Measurements from ENCODE around the gene NSG2. TPM values are rescaled to one million over a fixed set of nuclear protein-coding genes. Genes with fewer than 3 reads are reported as not detected.

Gene NSG2
- total RNA-seq, 1 donor from 2014 or later: 0.09 TPM

- Histone ChIP-seq H3K4me2 (ENCODE audit: low read length) (no peak overlapping the region), H3K79me2 (ENCODE audit: insufficient read depth, low read length) (no peaks in the 10 kb centered on the region), H3K4me3 (ENCODE audit: insufficient read depth, low read depth, low read length) (no peak overlapping the region), H3K27me3 (ENCODE audit: insufficient read depth, low read length) (no peaks in the 10 kb centered on the region), H4K20me1 (ENCODE audit: insufficient read depth, low read length) (no peaks in the 10 kb centered on the region), H3K27ac (ENCODE audit: low read depth, low read length) (no peak overlapping the region), H3K9me3 (ENCODE audit: insufficient read depth, low read depth, low read length) (no peaks in the 10 kb centered on the region), H3K9ac (ENCODE audit: low read length) (no peak overlapping the region), H2AFZ (ENCODE audit: low read depth, low read length) (no peak overlapping the region), H3K36me3 (ENCODE audit: insufficient read depth, low read length) (no peaks in the 10 kb centered on the region), H3K4me1 (ENCODE audit: insufficient read depth, low read length) (no peaks in the 10 kb centered on the region)
- no peak for DNase-seq (ENCODE audit: low read depth)
- H3K9me3 Mint-ChIP-seq (ENCODE audit: unreplicated experiment): peaks cover 4% of the 10 kb centered on the region
- H3K4me1 Mint-ChIP-seq (ENCODE audit: low read depth, unreplicated experiment): peaks cover 5% of the 10 kb centered on the region
- peaks cover 29% of the 10 kb centered on the region for H3K27me3 Mint-ChIP-seq (ENCODE audit: low read depth, unreplicated experiment)
- no peaks in the 10 kb centered on the region for H3K36me3 Mint-ChIP-seq (ENCODE audit: low read depth, unreplicated experiment)
- no peak for FAIRE-seq
- no peak overlapping the region for H3K27ac Mint-ChIP-seq (ENCODE audit: unreplicated experiment)
- no peak overlapping the region for H3K4me3 Mint-ChIP-seq (ENCODE audit: unreplicated experiment)
- TF ChIP-seq EZH2 (IDR thresholded peaks at IDR 0.05; ENCODE audit: insufficient read depth, low read length): no peak
- no peak for TF ChIP-seq CTCF (IDR thresholded peaks at IDR 0.05; ENCODE audit: insufficient read depth, low read depth, low read length)
Measured at GRCh38 chr5:174064171-174064570, 18.7 kb downstream of the NSG2 start.

GRCh38 chr5:174065528-174066197 is 20.2 kb downstream of the NSG2 start:
- Histone ChIP-seq H3K9ac (ENCODE audit: low read length) (no peak overlapping the region), H4K20me1 (ENCODE audit: insufficient read depth, low read length) (no peaks in the 10 kb centered on the region), H3K36me3 (ENCODE audit: insufficient read depth, low read length) (no peaks in the 10 kb centered on the region), H3K4me3 (ENCODE audit: insufficient read depth, low read depth, low read length) (no peak overlapping the region), H2AFZ (ENCODE audit: low read depth, low read length) (no peak overlapping the region), H3K4me2 (ENCODE audit: low read length) (no peak overlapping the region), H3K79me2 (ENCODE audit: insufficient read depth, low read length) (no peaks in the 10 kb centered on the region), H3K9me3 (ENCODE audit: insufficient read depth, low read depth, low read length) (no peaks in the 10 kb centered on the region), H3K27ac (ENCODE audit: low read depth, low read length) (no peak overlapping the region), H3K27me3 (ENCODE audit: insufficient read depth, low read length) (no peaks in the 10 kb centered on the region), H3K4me1 (ENCODE audit: insufficient read depth, low read length) (no peaks in the 10 kb centered on the region)
- Mint-ChIP-seq H3K27ac (ENCODE audit: unreplicated experiment) (no peak overlapping the region), H3K36me3 (ENCODE audit: low read depth, unreplicated experiment) (no peaks in the 10 kb centered on the region), H3K9me3 (ENCODE audit: unreplicated experiment) (peaks cover 6% of the 10 kb centered on the region), H3K4me3 (ENCODE audit: unreplicated experiment) (no peak overlapping the region), H3K4me1 (ENCODE audit: low read depth, unreplicated experiment) (peaks cover 5% of the 10 kb centered on the region), H3K27me3 (ENCODE audit: low read depth, unreplicated experiment) (peaks cover 28% of the 10 kb centered on the region)
- no peak for FAIRE-seq
- DNase-seq (ENCODE audit: low read depth): peak; percentile 44
- no peak for TF ChIP-seq EZH2 (IDR thresholded peaks at IDR 0.05; ENCODE audit: insufficient read depth, low read length)
- TF ChIP-seq CTCF (IDR thresholded peaks at IDR 0.05; ENCODE audit: insufficient read depth, low read depth, low read length): no peak

- Mint-ChIP-seq H3K4me3 (ENCODE audit: unreplicated experiment) (no peak overlapping the region), H3K4me1 (ENCODE audit: low read depth, unreplicated experiment) (peaks cover 5% of the 10 kb centered on the region), H3K9me3 (ENCODE audit: unreplicated experiment) (peaks cover 6% of the 10 kb centered on the region), H3K27me3 (ENCODE audit: low read depth, unreplicated experiment) (peaks cover 44% of the 10 kb centered on the region), H3K36me3 (ENCODE audit: low read depth, unreplicated experiment) (no peaks in the 10 kb centered on the region), H3K27ac (ENCODE audit: unreplicated experiment) (no peak overlapping the region)
- Histone ChIP-seq H3K9me3 (ENCODE audit: insufficient read depth, low read depth, low read length) (no peaks in the 10 kb centered on the region), H3K9ac (ENCODE audit: low read length) (no peak overlapping the region), H3K4me3 (ENCODE audit: insufficient read depth, low read depth, low read length) (no peak overlapping the region), H3K27me3 (ENCODE audit: insufficient read depth, low read length) (no peaks in the 10 kb centered on the region), H2AFZ (ENCODE audit: low read depth, low read length) (no peak overlapping the region), H3K4me2 (ENCODE audit: low read length) (no peak overlapping the region), H4K20me1 (ENCODE audit: insufficient read depth, low read length) (no peaks in the 10 kb centered on the region), H3K36me3 (ENCODE audit: insufficient read depth, low read length) (no peaks in the 10 kb centered on the region), H3K79me2 (ENCODE audit: insufficient read depth, low read length) (no peaks in the 10 kb centered on the region), H3K27ac (ENCODE audit: low read depth, low read length) (no peak overlapping the region), H3K4me1 (ENCODE audit: insufficient read depth, low read length) (no peaks in the 10 kb centered on the region)
- DNase-seq (ENCODE audit: low read depth) (no peak), FAIRE-seq (no peak)
- no peak for TF ChIP-seq CTCF (IDR thresholded peaks at IDR 0.05; ENCODE audit: insufficient read depth, low read depth, low read length)
- no peak for TF ChIP-seq EZH2 (IDR thresholded peaks at IDR 0.05; ENCODE audit: insufficient read depth, low read length)
Measured at GRCh38 chr5:174067499-174067898, 22.0 kb downstream of the NSG2 start.

Data from astrocyte (in vitro differentiated cells and primary cell).